ENCODE measurements around the gene WFDC1. TPM values are rescaled to one million over a fixed set of nuclear protein-coding genes. Genes with fewer than 3 reads are reported as not detected.

The WFDC1 gene
- polyA plus RNA-seq, 1 of the 3 experiments (the other 2 are of a cell fraction), result 0.03 TPM

DNA sequence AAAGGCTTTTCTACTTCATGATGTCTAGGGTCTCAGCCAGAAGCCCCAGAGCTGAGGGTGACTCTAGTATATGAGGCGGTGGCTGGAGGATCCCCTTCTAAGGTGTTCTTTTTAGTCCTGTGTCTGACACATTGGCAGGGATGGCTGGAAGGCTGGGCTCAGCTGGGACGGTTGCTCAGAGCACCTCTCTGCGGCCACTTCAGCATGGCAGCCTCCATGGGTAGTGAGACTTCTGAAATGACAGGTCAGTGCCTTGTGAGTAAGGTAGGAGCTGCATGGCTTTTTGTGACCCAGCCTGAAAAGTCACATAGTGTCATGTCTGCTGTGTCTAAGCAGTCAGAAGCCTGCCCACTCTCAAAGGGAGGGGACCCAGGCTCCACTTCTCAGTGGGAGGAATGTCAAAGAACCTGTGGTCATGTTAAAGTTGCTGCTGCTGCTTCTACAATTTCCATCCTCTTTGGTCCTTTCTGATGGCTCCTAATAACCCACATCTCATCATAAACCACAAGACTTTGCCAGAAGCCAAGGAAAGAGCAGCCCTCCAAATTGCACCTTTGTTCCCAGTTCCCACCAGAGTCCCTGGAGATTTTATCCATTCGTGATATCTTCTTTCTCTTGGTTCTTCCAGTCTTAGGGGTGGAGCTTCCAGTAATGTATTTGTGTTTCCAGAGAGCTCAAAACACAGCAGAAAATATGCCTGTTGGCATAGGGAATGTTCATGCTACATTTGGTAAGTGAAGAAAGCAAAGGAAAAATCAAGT is 39.4 kb upstream of the WFDC1 start:
- H4K20me1 ChIP-seq (ENCODE audit: insufficient read depth), result no peaks in the 10 kb centered on the region
- no peaks in the 10 kb centered on the region for H3F3A ChIP-seq (replicated peaks; ENCODE audit: insufficient read depth)
- H3K27me3 ChIP-seq (ENCODE audit: insufficient read depth), result peaks cover 31% of the 10 kb centered on the region; the same call in 1 of the 2 replicates
- H3K4me2 ChIP-seq, result no peak overlapping the region
- H3K9me2 ChIP-seq, result no peaks in the 10 kb centered on the region
- POLR2A ChIA-PET, result no interaction called here
- no peak overlapping the region for H2AFZ ChIP-seq (ENCODE audit: low read depth)
- H3K4me1 ChIP-seq (ENCODE audit: control insufficient read depth in 1 of 2, insufficient read depth in 2 of 2, low read depth in 1 of 2, low read length in 1 of 2), result no peaks in the 10 kb centered on the region
- H3K36me3 ChIP-seq (replicated peaks in 1 of 2; ENCODE audit: control insufficient read depth in 1 of 2, insufficient read depth in 2 of 2, low read length in 1 of 2), result no peaks in the 10 kb centered on the region
- WGBS (ENCODE audit: low lambda C conversion rate), result 44% methylated on average over 2 of the region's 4 CpGs
- no peak overlapping the region for H3K27ac ChIP-seq (ENCODE audit: low read depth in 2 of 2, low read length in 1 of 2)
- no peak overlapping the region for H3K4me3 ChIP-seq (ENCODE audit: low read depth in 2 of 2, low read length in 1 of 2)
- TF ChIP-seq, protein P1, sequence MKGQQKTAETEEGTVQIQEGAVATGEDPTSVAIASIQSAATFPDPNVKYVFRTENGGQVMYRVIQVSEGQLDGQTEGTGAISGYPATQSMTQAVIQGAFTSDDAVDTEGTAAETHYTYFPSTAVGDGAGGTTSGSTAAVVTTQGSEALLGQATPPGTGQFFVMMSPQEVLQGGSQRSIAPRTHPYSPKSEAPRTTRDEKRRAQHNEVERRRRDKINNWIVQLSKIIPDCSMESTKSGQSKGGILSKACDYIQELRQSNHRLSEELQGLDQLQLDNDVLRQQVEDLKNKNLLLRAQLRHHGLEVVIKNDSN (IDR thresholded peaks at IDR 0.05; ENCODE audit: borderline replicate concordance, low read depth), result no peak
- no peak for TF ChIP-seq FOXJ3 (CRISPR knock-in tag; IDR thresholded peaks at IDR 0.05)
- no peak for TF ChIP-seq NRF1 (IDR thresholded peaks at IDR 0.05; ENCODE audit: low read depth, low read length)
- TF ChIP-seq, protein P2, sequence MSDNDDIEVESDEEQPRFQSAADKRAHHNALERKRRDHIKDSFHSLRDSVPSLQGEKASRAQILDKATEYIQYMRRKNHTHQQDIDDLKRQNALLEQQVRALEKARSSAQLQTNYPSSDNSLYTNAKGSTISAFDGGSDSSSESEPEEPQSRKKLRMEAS (IDR thresholded peaks at IDR 0.05; ENCODE audit: low read depth), result no peak
- TF ChIP-seq, protein P3, sequence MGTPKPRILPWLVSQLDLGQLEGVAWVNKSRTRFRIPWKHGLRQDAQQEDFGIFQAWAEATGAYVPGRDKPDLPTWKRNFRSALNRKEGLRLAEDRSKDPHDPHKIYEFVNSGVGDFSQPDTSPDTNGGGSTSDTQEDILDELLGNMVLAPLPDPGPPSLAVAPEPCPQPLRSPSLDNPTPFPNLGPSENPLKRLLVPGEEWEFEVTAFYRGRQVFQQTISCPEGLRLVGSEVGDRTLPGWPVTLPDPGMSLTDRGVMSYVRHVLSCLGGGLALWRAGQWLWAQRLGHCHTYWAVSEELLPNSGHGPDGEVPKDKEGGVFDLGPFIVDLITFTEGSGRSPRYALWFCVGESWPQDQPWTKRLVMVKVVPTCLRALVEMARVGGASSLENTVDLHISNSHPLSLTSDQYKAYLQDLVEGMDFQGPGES (IDR thresholded peaks at IDR 0.05; ENCODE audit: low read depth, low read length), result no peak
- no peak for TF ChIP-seq GABPA (IDR thresholded peaks at IDR 0.05; ENCODE audit: low read depth)
- no peak for TF ChIP-seq FOXM1 (IDR thresholded peaks at IDR 0.05; ENCODE audit: low read depth)
- no peak for TF ChIP-seq RAD21 (IDR thresholded peaks at IDR 0.05; ENCODE audit: low read length)
- TF ChIP-seq RFX5 (IDR thresholded peaks at IDR 0.05; ENCODE audit: low read length), result no peak
- no peak for TF ChIP-seq NFIC (IDR thresholded peaks at IDR 0.05; ENCODE audit: borderline replicate concordance)
- no peak for TF ChIP-seq CHD2 (IDR thresholded peaks at IDR 0.05; ENCODE audit: low read length, partially characterized antibody)
- TF ChIP-seq SMC3 (IDR thresholded peaks at IDR 0.05; ENCODE audit: low read depth, low read length), result no peak
- no peak for TF ChIP-seq MEF2A (IDR thresholded peaks at IDR 0.05; ENCODE audit: borderline replicate concordance, low read depth)
- no peak for TF ChIP-seq GATA2 (CRISPR knock-in tag; IDR thresholded peaks at IDR 0.05)
- TF ChIP-seq, protein P4, sequence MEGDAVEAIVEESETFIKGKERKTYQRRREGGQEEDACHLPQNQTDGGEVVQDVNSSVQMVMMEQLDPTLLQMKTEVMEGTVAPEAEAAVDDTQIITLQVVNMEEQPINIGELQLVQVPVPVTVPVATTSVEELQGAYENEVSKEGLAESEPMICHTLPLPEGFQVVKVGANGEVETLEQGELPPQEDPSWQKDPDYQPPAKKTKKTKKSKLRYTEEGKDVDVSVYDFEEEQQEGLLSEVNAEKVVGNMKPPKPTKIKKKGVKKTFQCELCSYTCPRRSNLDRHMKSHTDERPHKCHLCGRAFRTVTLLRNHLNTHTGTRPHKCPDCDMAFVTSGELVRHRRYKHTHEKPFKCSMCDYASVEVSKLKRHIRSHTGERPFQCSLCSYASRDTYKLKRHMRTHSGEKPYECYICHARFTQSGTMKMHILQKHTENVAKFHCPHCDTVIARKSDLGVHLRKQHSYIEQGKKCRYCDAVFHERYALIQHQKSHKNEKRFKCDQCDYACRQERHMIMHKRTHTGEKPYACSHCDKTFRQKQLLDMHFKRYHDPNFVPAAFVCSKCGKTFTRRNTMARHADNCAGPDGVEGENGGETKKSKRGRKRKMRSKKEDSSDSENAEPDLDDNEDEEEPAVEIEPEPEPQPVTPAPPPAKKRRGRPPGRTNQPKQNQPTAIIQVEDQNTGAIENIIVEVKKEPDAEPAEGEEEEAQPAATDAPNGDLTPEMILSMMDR (IDR thresholded peaks at IDR 0.05), result no peak
- no peak for TF ChIP-seq MXI1 (IDR thresholded peaks at IDR 0.05; ENCODE audit: low read depth, low read length)
- no peaks in the 10 kb centered on the region for H3K9me3 ChIP-seq
- H3K9ac ChIP-seq, result no peak overlapping the region
- CTCF ChIA-PET, result interaction anchor here (0.9 to 3.0 kb wide), 4 partner anchors 22 to 229 kb away, joined by 3 to 16 read pairs (median 4); no protein-coding TSS in a partner anchor
- DNase-seq, result no peak
- no peaks in the 10 kb centered on the region for H3K79me2 ChIP-seq (ENCODE audit: insufficient read depth)
